Panc1 (cell line): ENCODE measurements around the gene SLC2A14. TPM values are rescaled to one million over a fixed set of nuclear protein-coding genes. Genes with fewer than 3 reads are reported as not detected.

ENCODE experiments used
- ATAC-seq: fragments of 200-7000 bp; cut with Tn5 transposase; 2 replicates; pipeline ENCODE4 v1.9.1; 2020; ENCODE audit warnings: mild to moderate bottlenecking, moderate library complexity
- BruUV-seq: library from RNA; stranded (reverse); fragments of 400-500 nt; replicated peaks from 2 replicates; lab custom pipeline; 2021; lab: Mats Ljungman, UMichigan
- CTCF ChIA-PET: fragments of 300-600 bp; sonication (Branson Sonifier 250); formaldehyde crosslinking; loops from one replicate; lab custom pipeline; 2022; ENCODE audit warnings: antibody characterized with exemption; lab: Charles Lee
- POLR2A ChIA-PET: fragments of 300-600 bp; sonication (Branson Sonifier 250); formaldehyde crosslinking; loops from one replicate; lab custom pipeline; 2022; ENCODE audit warnings: antibody characterized with exemption; lab: Charles Lee
- DNase-seq: peaks from one replicate; pipeline ENCODE4 v3.0.0-alpha.2; 2010; ENCODE audit warnings: low read depth, low spot score
- H3K27ac ChIP-seq: 2 replicates; pipeline ENCODE4 v1.5.1; 2011; ENCODE audit warnings: mild to moderate bottlenecking, low read length, inconsistent platforms
- H3K27me3 ChIP-seq: fragments of 200-500 bp; sonication (Bioruptor generic); 2 replicates; pipeline ENCODE4 v1.6.0; 2014; ENCODE audit warnings: low read length, inconsistent platforms; ENCODE audit not compliant: control insufficient read depth, insufficient read depth
- H3K36me3 ChIP-seq: fragments of 200-500 bp; sonication (Bioruptor generic); 2 replicates; pipeline ENCODE4 v1.5.1; 2014; ENCODE audit warnings: inconsistent platforms, mild to moderate bottlenecking, low read length, moderate library complexity; ENCODE audit not compliant: control insufficient read depth, insufficient read depth
- H3K4me1 ChIP-seq: 2 replicates; pipeline ENCODE4 v1.5.1; 2011; ENCODE audit warnings: inconsistent platforms, mild to moderate bottlenecking, low read length, moderate library complexity; ENCODE audit not compliant: control insufficient read depth, insufficient read depth
- H3K4me3 ChIP-seq, 2 experiments: 2 replicates each; pipeline ENCODE4 v1.5.1; 2011 to 2012; ENCODE audit warnings: low read depth in 2 of 2, low read length in 2 of 2, mild to moderate bottlenecking in 2 of 2, inconsistent platforms in 1 of 2, moderate library complexity in 1 of 2
- H3K9me3 ChIP-seq: fragments of 200-500 bp; sonication (Bioruptor generic); 2 replicates; pipeline ENCODE4 v1.5.1; 2014; ENCODE audit warnings: low read depth, mild to moderate bottlenecking, inconsistent platforms, low read length, moderate library complexity; ENCODE audit not compliant: control insufficient read depth, insufficient read depth
- CTCF ChIP-seq: fragments of 450-650 bp; IDR thresholded peaks from 2 replicates; pipeline ENCODE4 v1.5.1; 2017; ENCODE audit warnings: mild to moderate bottlenecking
- POLR2AphosphoS5 ChIP-seq: IDR thresholded peaks from 2 replicates; pipeline ENCODE4 v1.6.1; 2012; ENCODE audit warnings: mild to moderate bottlenecking, low read depth, low read length, moderate library complexity
- REST ChIP-seq, 2 experiments: IDR thresholded peaks; 2 replicates each; pipeline ENCODE4 v1.6.1; 2011 to 2012; ENCODE audit warnings: low read depth in 2 of 2, control low read depth in 1 of 2, low read length in 1 of 2, mild to moderate bottlenecking in 1 of 2, moderate library complexity in 1 of 2; ENCODE audit not compliant: insufficient read depth in 1 of 2
- SIN3A ChIP-seq: IDR thresholded peaks from 2 replicates; pipeline ENCODE4 v1.6.1; 2012; ENCODE audit warnings: low read depth, mild to moderate bottlenecking, low read length, moderate library complexity, borderline replicate concordance; ENCODE audit not compliant: insufficient read depth
- TCF7L2 ChIP-seq: IDR thresholded peaks from 2 replicates; pipeline ENCODE4 v1.6.1; 2011; ENCODE audit warnings: mild to moderate bottlenecking, low read depth, low read length, inconsistent platforms
- in situ Hi-C: cut with HindIII; loops from 2 replicates; pipeline ENCODE4 v1.10.0; 2016; ENCODE audit warnings: low sequenced_read_pairs, low pct_unique_long_range_greater_than_20kb
- intact Hi-C: fragments of 100-400 bp; cut with micrococcal nuclease; formaldehyde crosslinking; loops from one replicate; pipeline ENCODE4 v1.10.0; 2022; ENCODE audit not compliant: unreplicated experiment
- total RNA-seq: library from RNA; stranded (reverse); gene quantifications from one replicate; pipeline ENCODE4 v1.2.1, GENCODE V29; 2021; ENCODE audit not compliant: unreplicated experiment

Gene SLC2A14
- total RNA-seq, 1 experiment from 2014 or later: not detected

- DNase-seq (no peak), ATAC-seq (no peak)
- intact Hi-C loops: no loop called here
- in situ Hi-C loops: no loop called here
- ChIA-PET POLR2A (interaction anchor here (0.6 kb wide), 1 partner anchor 73 kb away, joined by 4 read pairs; no protein-coding TSS in a partner anchor), CTCF (no interaction called here)
- Histone ChIP-seq H3K4me3 (no peak overlapping the region), H3K27ac (no peak overlapping the region), H3K9me3 (no peaks in the 10 kb centered on the region), H3K4me1 (no peaks in the 10 kb centered on the region), H3K27me3 (no peaks in the 10 kb centered on the region), H3K36me3 (no peaks in the 10 kb centered on the region)
- no TSS peak for BruUV-seq
- TF ChIP-seq REST (IDR thresholded peaks at IDR 0.05; ENCODE audit: insufficient read depth in 1 of 2, low read depth in 2 of 2, low read length in 1 of 2) (no peak), CTCF (no peak), TCF7L2 (no peak), SIN3A (no peak), POLR2AphosphoS5 (no peak)
Observed at GRCh38 chr12:7835766-7836165, 36.9 kb downstream of the SLC2A14 start.

GRCh38 chr12:7835116-7835515 lies 37.6 kb downstream of the SLC2A14 start:
- no peak overlapping the region for H3K4me3 ChIP-seq
- H3K27ac ChIP-seq: no peak overlapping the region
- ChIA-PET POLR2A (no interaction called here), CTCF (interaction anchor here (0.7 kb wide), 1 partner anchor 59 kb away, joined by 19 read pairs; no protein-coding TSS in a partner anchor)
- no peaks in the 10 kb centered on the region for H3K27me3 ChIP-seq
- intact Hi-C loops (no loop called here), in situ Hi-C loops (no loop called here)
- DNase-seq (no peak), ATAC-seq (no peak)
- TF ChIP-seq CTCF (no peak), REST (IDR thresholded peaks at IDR 0.05; ENCODE audit: insufficient read depth in 1 of 2, low read depth in 2 of 2, low read length in 1 of 2) (no peak), SIN3A (no peak), TCF7L2 (no peak), POLR2AphosphoS5 (no peak)
- H3K4me1 ChIP-seq: no peaks in the 10 kb centered on the region
- H3K36me3 ChIP-seq: no peaks in the 10 kb centered on the region
- no TSS peak for BruUV-seq
- no peaks in the 10 kb centered on the region for H3K9me3 ChIP-seq
